Astrocyte (in vitro differentiated cells and primary cell): Measurements from ENCODE around the gene UNC5B. TPM values are rescaled to one million over a fixed set of nuclear protein-coding genes. Genes with fewer than 3 reads are reported as not detected.

Source experiments
- DNase-seq: peaks from one replicate; pipeline ENCODE4 v3.0.0-alpha.2; 2010; ENCODE audit warnings: low read depth
- FAIRE-seq: peaks from 2 replicates; lab custom pipeline; 2011; peaks lifted over from hg19 to GRCh38; lab: Jason Lieb, UNC
- H2AFZ ChIP-seq: 2 replicates; pipeline ENCODE4 v1.6.0; 2012; ENCODE audit warnings: low read depth, low read length, inconsistent platforms
- H3K27ac ChIP-seq: 2 replicates; pipeline ENCODE4 v1.5.1; 2011; ENCODE audit warnings: low read depth, low read length, inconsistent platforms
- H3K27me3 ChIP-seq: 2 replicates; pipeline ENCODE4 v1.6.0; 2011; ENCODE audit warnings: low read length, inconsistent platforms; ENCODE audit not compliant: insufficient read depth
- H3K36me3 ChIP-seq: 2 replicates; pipeline ENCODE4 v1.5.1; 2011; ENCODE audit warnings: low read length, inconsistent platforms; ENCODE audit not compliant: insufficient read depth
- H3K4me1 ChIP-seq: 2 replicates; pipeline ENCODE4 v1.5.1; 2011; ENCODE audit warnings: low read length, inconsistent platforms; ENCODE audit not compliant: insufficient read depth
- H3K4me2 ChIP-seq: 2 replicates; pipeline ENCODE4 v1.6.0; 2012; ENCODE audit warnings: low read length, inconsistent platforms
- H3K4me3 ChIP-seq: 2 replicates; pipeline ENCODE4 v1.5.1; 2011; ENCODE audit warnings: low read depth, mild to moderate bottlenecking, low read length, inconsistent platforms; ENCODE audit not compliant: insufficient read depth
- H3K79me2 ChIP-seq: 2 replicates; pipeline ENCODE4 v1.6.0; 2012; ENCODE audit warnings: mild to moderate bottlenecking, low read length, inconsistent platforms; ENCODE audit not compliant: insufficient read depth
- H3K9ac ChIP-seq: 2 replicates; pipeline ENCODE4 v1.6.0; 2012; ENCODE audit warnings: mild to moderate bottlenecking, low read length, inconsistent platforms
- H3K9me3 ChIP-seq: 2 replicates; pipeline ENCODE4 v1.5.1; 2012; ENCODE audit warnings: low read depth, mild to moderate bottlenecking, low read length, inconsistent platforms; ENCODE audit not compliant: insufficient read depth
- H4K20me1 ChIP-seq: 2 replicates; pipeline ENCODE4 v1.6.0; 2012; ENCODE audit warnings: low read length, inconsistent platforms; ENCODE audit not compliant: insufficient read depth
- H3K27ac Mint-ChIP-seq: one replicate; pipeline ENCODE4 v1.8.0; 2021; ENCODE audit warnings: mild to moderate bottlenecking, mixed read lengths; ENCODE audit not compliant: unreplicated experiment
- H3K27me3 Mint-ChIP-seq: one replicate; pipeline ENCODE4 v1.8.0; 2021; ENCODE audit warnings: low read depth, mixed read lengths; ENCODE audit not compliant: unreplicated experiment
- H3K36me3 Mint-ChIP-seq: one replicate; pipeline ENCODE4 v1.8.0; 2021; ENCODE audit warnings: low read depth, mixed read lengths; ENCODE audit not compliant: unreplicated experiment
- H3K4me1 Mint-ChIP-seq: one replicate; pipeline ENCODE4 v1.8.0; 2021; ENCODE audit warnings: low read depth, mixed read lengths; ENCODE audit not compliant: unreplicated experiment
- H3K4me3 Mint-ChIP-seq: one replicate; pipeline ENCODE4 v1.8.0; 2021; ENCODE audit warnings: mild to moderate bottlenecking, moderate library complexity, mixed read lengths; ENCODE audit not compliant: unreplicated experiment
- H3K9me3 Mint-ChIP-seq: one replicate; pipeline ENCODE4 v1.8.0; 2021; ENCODE audit warnings: mild to moderate bottlenecking, mixed read lengths; ENCODE audit not compliant: unreplicated experiment
- CTCF ChIP-seq: IDR thresholded peaks from 2 replicates; pipeline ENCODE4 v1.5.1; 2011; ENCODE audit warnings: low read depth, mild to moderate bottlenecking, inconsistent platforms, low read length, moderate library complexity; ENCODE audit not compliant: insufficient read depth
- EZH2 ChIP-seq: IDR thresholded peaks from 2 replicates; pipeline ENCODE4 v1.6.1; 2012; ENCODE audit warnings: mild to moderate bottlenecking, low read length, inconsistent platforms; ENCODE audit not compliant: insufficient read depth
- total RNA-seq: library from RNA; stranded (reverse); gene quantifications from 2 replicates; pipeline ENCODE4 v1.2.1, GENCODE V29; 2021

The UNC5B gene
- total RNA-seq, 1 donor from 2014 or later = 15.0 TPM

GRCh38 chr10:71335173-71335708, 122.9 kb downstream of the UNC5B start:
- H3K4me3 ChIP-seq = no peak overlapping the region
- H3K4me1 ChIP-seq = no peaks in the 10 kb centered on the region
- H2AFZ ChIP-seq = no peak overlapping the region
- Mint-ChIP-seq H3K4me1 (peaks cover 5% of the 10 kb centered on the region), H3K27ac (no peak overlapping the region), H3K9me3 (no peaks in the 10 kb centered on the region), H3K27me3 (peaks cover 28% of the 10 kb centered on the region), H3K36me3 (peaks cover 5% of the 10 kb centered on the region), H3K4me3 (no peak overlapping the region)
- no peak overlapping the region for H3K27ac ChIP-seq
- no peaks in the 10 kb centered on the region for H3K36me3 ChIP-seq
- H3K27me3 ChIP-seq = no peaks in the 10 kb centered on the region
- DNase-seq (no peak), FAIRE-seq (no peak)
- no peak overlapping the region for H3K4me2 ChIP-seq
- no peaks in the 10 kb centered on the region for H3K9me3 ChIP-seq
- H4K20me1 ChIP-seq = peaks cover 6% of the 10 kb centered on the region
- TF ChIP-seq CTCF = no peak
- no peak for TF ChIP-seq EZH2
- no peaks in the 10 kb centered on the region for H3K79me2 ChIP-seq
- no peak overlapping the region for H3K9ac ChIP-seq

- Mint-ChIP-seq H3K27ac (no peak overlapping the region), H3K4me1 (peaks cover 6% of the 10 kb centered on the region)
- FAIRE-seq = no peak
These were observed 124.3 kb downstream of the UNC5B start for GRCh38 chr10:71336632-71337031.

More at GRCh38 chr10:71336632-71337031, 124.3 kb downstream of the UNC5B start:
- no peaks in the 10 kb centered on the region for H3K27me3 ChIP-seq
- no peak for DNase-seq
- H3K79me2 ChIP-seq = no peaks in the 10 kb centered on the region
- peaks cover 6% of the 10 kb centered on the region for H4K20me1 ChIP-seq
- H3K36me3 ChIP-seq = no peaks in the 10 kb centered on the region
- H3K4me2 ChIP-seq = no peak overlapping the region
- no peak for TF ChIP-seq CTCF
- no peak for TF ChIP-seq EZH2
- H2AFZ ChIP-seq = no peak overlapping the region
- peaks cover 5% of the 10 kb centered on the region for H3K36me3 Mint-ChIP-seq
- no peaks in the 10 kb centered on the region for H3K9me3 ChIP-seq
- no peak overlapping the region for H3K9ac ChIP-seq
- H3K4me3 Mint-ChIP-seq = no peak overlapping the region
- H3K4me1 ChIP-seq = no peaks in the 10 kb centered on the region
- peaks cover 3% of the 10 kb centered on the region for H3K9me3 Mint-ChIP-seq
- no peak overlapping the region for H3K27ac ChIP-seq
- H3K4me3 ChIP-seq = no peak overlapping the region
- H3K27me3 Mint-ChIP-seq = peaks cover 31% of the 10 kb centered on the region
